ENCODE data around the gene LRRC4C. TPM values are rescaled to one million over a fixed set of nuclear protein-coding genes. Genes with fewer than 3 reads are reported as not detected.

Gene LRRC4C
- total RNA-seq, 1 experiment from 2014 or later: not detected

DNA sequence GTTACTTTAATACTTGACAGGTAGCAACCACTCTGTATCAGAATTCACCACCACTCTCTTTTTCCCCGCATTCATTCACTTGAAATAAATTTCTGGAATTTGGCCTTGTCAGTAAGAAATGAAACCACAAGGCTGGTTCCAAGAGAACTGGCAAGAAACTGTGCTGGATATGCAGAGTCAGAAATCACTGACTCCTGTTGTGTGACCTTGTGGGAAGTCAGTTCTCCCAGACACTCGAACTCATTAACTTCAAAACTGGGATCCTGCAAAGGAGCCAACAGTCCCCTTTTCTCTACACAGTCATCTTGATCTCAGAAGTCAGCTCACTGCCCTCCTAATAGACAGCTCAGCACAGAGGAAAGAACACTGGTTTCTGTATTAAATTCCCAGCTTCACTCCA, 142.7 kb downstream of the LRRC4C start:
- H3K4me3 ChIP-seq (ENCODE audit: low read length): no peak overlapping the region
- no peaks in the 10 kb centered on the region for H3K4me1 ChIP-seq (ENCODE audit: insufficient read depth, low read length)
- no peaks in the 10 kb centered on the region for H3F3A ChIP-seq (ENCODE audit: low read length, unreplicated experiment)
- H3K9me2 ChIP-seq (replicated peaks; ENCODE audit: low read length): no peaks in the 10 kb centered on the region
- H2AFZ ChIP-seq (ENCODE audit: low read length): no peak overlapping the region
- no peak overlapping the region for H3K9ac ChIP-seq (ENCODE audit: low read length)
- ChIA-PET POLR2A (ENCODE audit: unreplicated experiment) (no interaction called here), CTCF (no interaction called here)
- H3K27ac ChIP-seq (ENCODE audit: low read length): no peak overlapping the region
- intact Hi-C loops (cut with micrococcal nuclease): no loop called here
- BruUV-seq (replicated peaks): no TSS peak
- no peak overlapping the region for H3K4me2 ChIP-seq (ENCODE audit: low read length)
- no peaks in the 10 kb centered on the region for H3K27me3 ChIP-seq (ENCODE audit: low read length)
- no peak for ATAC-seq
- no peaks in the 10 kb centered on the region for H3K9me3 ChIP-seq (ENCODE audit: low read length)
- H3K36me3 ChIP-seq (ENCODE audit: low read depth, low read length): no peaks in the 10 kb centered on the region
- DNase-seq: no peak
- no peaks in the 10 kb centered on the region for H4K20me1 ChIP-seq (ENCODE audit: low read length)
- H3K79me2 ChIP-seq (ENCODE audit: low read length): no peaks in the 10 kb centered on the region
- TF ChIP-seq, protein P1, sequence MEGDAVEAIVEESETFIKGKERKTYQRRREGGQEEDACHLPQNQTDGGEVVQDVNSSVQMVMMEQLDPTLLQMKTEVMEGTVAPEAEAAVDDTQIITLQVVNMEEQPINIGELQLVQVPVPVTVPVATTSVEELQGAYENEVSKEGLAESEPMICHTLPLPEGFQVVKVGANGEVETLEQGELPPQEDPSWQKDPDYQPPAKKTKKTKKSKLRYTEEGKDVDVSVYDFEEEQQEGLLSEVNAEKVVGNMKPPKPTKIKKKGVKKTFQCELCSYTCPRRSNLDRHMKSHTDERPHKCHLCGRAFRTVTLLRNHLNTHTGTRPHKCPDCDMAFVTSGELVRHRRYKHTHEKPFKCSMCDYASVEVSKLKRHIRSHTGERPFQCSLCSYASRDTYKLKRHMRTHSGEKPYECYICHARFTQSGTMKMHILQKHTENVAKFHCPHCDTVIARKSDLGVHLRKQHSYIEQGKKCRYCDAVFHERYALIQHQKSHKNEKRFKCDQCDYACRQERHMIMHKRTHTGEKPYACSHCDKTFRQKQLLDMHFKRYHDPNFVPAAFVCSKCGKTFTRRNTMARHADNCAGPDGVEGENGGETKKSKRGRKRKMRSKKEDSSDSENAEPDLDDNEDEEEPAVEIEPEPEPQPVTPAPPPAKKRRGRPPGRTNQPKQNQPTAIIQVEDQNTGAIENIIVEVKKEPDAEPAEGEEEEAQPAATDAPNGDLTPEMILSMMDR (conservative IDR thresholded peaks at IDR 0.05; ENCODE audit: low read depth, low read length): no peak
- TF ChIP-seq EZH2 (IDR thresholded peaks at IDR 0.05; ENCODE audit: low read length, unreplicated experiment) (no peak), EZH2phosphoT487 (IDR thresholded peaks at IDR 0.05; ENCODE audit: borderline replicate concordance, low read length) (no peak)

- CTCF ChIA-PET: no interaction called here
- Histone ChIP-seq H3K9me2 (replicated peaks; ENCODE audit: low read length) (no peaks in the 10 kb centered on the region), H3K27me3 (ENCODE audit: low read length) (no peaks in the 10 kb centered on the region), H3K4me3 (ENCODE audit: low read length) (no peak overlapping the region), H3K9me3 (ENCODE audit: low read length) (no peaks in the 10 kb centered on the region; the same call in 1 of the 2 replicates), H3F3A (ENCODE audit: low read length, unreplicated experiment) (no peaks in the 10 kb centered on the region), H3K27ac (ENCODE audit: low read length) (no peak overlapping the region), H3K4me2 (ENCODE audit: low read length) (no peak overlapping the region), H4K20me1 (ENCODE audit: low read length) (no peaks in the 10 kb centered on the region), H2AFZ (ENCODE audit: low read length) (no peak overlapping the region), H3K36me3 (ENCODE audit: low read depth, low read length) (no peaks in the 10 kb centered on the region), H3K9ac (ENCODE audit: low read length) (no peak overlapping the region), H3K79me2 (ENCODE audit: low read length) (no peaks in the 10 kb centered on the region), H3K4me1 (ENCODE audit: insufficient read depth, low read length) (no peaks in the 10 kb centered on the region)
- intact Hi-C loops (cut with micrococcal nuclease): no loop called here
- no peak for ATAC-seq
- no TSS peak for BruUV-seq (replicated peaks)
- TF ChIP-seq EZH2phosphoT487 (IDR thresholded peaks at IDR 0.05; ENCODE audit: borderline replicate concordance, low read length) (no peak), EZH2 (IDR thresholded peaks at IDR 0.05; ENCODE audit: low read length, unreplicated experiment) (no peak)
- TF ChIP-seq, protein P1 (conservative IDR thresholded peaks at IDR 0.05; ENCODE audit: low read depth, low read length): no peak
- no peak for DNase-seq
- POLR2A ChIA-PET (ENCODE audit: unreplicated experiment): no interaction called here
Observed at GRCh38 chr11:41313226-41313625, 146.2 kb downstream of the LRRC4C start.

GRCh38 chr11:41309716-41310115, 149.7 kb downstream of the LRRC4C start:
- Histone ChIP-seq H3K4me3 (ENCODE audit: low read length) (no peak overlapping the region), H3K9ac (ENCODE audit: low read length) (no peak overlapping the region), H3K36me3 (ENCODE audit: low read depth, low read length) (no peaks in the 10 kb centered on the region), H3F3A (ENCODE audit: low read length, unreplicated experiment) (no peaks in the 10 kb centered on the region), H3K27ac (ENCODE audit: low read length) (no peak overlapping the region), H3K9me2 (replicated peaks; ENCODE audit: low read length) (no peaks in the 10 kb centered on the region), H4K20me1 (ENCODE audit: low read length) (no peaks in the 10 kb centered on the region), H2AFZ (ENCODE audit: low read length) (no peak overlapping the region), H3K9me3 (ENCODE audit: low read length) (no peaks in the 10 kb centered on the region; the same call in 1 of the 2 replicates), H3K4me2 (ENCODE audit: low read length) (no peak overlapping the region), H3K4me1 (ENCODE audit: insufficient read depth, low read length) (no peaks in the 10 kb centered on the region), H3K79me2 (ENCODE audit: low read length) (no peaks in the 10 kb centered on the region), H3K27me3 (ENCODE audit: low read length) (no peaks in the 10 kb centered on the region)
- intact Hi-C loops (cut with micrococcal nuclease): no loop called here
- POLR2A ChIA-PET (ENCODE audit: unreplicated experiment): no interaction called here
- no peak for ATAC-seq
- CTCF ChIA-PET: no interaction called here
- DNase-seq: no peak
- TF ChIP-seq, protein P1 (conservative IDR thresholded peaks at IDR 0.05; ENCODE audit: low read depth, low read length): peak; percentile 42
- no peak for TF ChIP-seq EZH2 (IDR thresholded peaks at IDR 0.05; ENCODE audit: low read length, unreplicated experiment)
- BruUV-seq (replicated peaks): no TSS peak
